Fibroblast of lung (primary cell): ENCODE data around the gene DLL4.

Experiments
- EZH2 ChIP-seq: IDR thresholded peaks from 2 replicates; pipeline ENCODE4 v1.5.1; 2012; ENCODE audit warnings: low read length, control low read depth, mild to moderate bottlenecking; ENCODE audit errors: missing control alignments
- TF ChIP-seq, protein P1 (sequence below), 2 donors: IDR thresholded peaks in 1 of 2; conservative IDR thresholded peaks in 1 of 2; 1 replicate in 1 of 2; 2 replicates in 1 of 2; pipeline ENCODE4 v1.5.1; 2011 to 2012; ENCODE audit warnings: low read length in 2 of 2, control low read depth in 1 of 2, inconsistent platforms in 1 of 2, low read depth in 1 of 2, mild to moderate bottlenecking in 1 of 2

DNA sequence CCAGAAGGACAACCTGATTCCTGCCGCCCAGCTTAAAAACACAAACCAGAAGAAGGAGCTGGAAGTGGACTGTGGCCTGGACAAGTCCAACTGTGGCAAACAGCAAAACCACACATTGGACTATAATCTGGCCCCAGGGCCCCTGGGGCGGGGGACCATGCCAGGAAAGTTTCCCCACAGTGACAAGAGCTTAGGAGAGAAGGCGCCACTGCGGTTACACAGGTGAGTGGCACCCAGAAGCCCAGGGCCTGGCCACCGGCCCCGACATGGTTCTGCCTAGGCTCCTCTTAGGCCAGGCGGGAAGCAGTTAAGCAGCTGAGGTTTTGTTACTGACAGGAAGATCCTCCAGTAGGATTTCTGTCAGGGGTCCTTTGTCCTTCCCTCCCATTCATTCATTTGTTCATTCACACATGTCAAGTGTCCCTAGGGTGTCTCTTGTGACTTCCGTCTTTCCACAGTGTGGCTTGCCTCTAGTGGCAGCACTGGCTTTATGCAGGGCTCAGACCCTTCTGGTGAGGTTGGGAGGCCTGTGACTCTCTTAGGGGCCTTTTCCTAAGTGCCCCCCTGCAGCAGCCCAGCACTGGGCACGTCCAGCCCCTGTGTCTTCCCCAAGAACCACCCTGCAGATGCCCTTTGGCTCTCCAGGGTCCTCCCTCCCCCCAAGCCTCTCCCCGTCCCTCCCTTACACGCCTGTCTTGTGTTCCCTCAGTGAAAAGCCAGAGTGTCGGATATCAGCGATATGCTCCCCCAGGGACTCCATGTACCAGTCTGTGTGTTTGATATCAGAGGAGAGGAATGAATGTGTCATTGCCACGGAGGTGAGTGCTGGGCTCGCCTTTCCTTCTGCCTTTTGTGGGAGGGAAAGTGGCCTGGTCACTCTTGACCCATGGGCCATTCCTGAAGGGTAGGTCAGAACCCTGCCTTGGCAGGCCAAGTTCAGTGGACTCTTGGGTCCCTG, 7.8 kb downstream of the DLL4 start:
- TF ChIP-seq, protein P1, sequence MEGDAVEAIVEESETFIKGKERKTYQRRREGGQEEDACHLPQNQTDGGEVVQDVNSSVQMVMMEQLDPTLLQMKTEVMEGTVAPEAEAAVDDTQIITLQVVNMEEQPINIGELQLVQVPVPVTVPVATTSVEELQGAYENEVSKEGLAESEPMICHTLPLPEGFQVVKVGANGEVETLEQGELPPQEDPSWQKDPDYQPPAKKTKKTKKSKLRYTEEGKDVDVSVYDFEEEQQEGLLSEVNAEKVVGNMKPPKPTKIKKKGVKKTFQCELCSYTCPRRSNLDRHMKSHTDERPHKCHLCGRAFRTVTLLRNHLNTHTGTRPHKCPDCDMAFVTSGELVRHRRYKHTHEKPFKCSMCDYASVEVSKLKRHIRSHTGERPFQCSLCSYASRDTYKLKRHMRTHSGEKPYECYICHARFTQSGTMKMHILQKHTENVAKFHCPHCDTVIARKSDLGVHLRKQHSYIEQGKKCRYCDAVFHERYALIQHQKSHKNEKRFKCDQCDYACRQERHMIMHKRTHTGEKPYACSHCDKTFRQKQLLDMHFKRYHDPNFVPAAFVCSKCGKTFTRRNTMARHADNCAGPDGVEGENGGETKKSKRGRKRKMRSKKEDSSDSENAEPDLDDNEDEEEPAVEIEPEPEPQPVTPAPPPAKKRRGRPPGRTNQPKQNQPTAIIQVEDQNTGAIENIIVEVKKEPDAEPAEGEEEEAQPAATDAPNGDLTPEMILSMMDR (conservative IDR thresholded peaks at IDR 0.05 in 1 of 2, IDR thresholded peaks at IDR 0.05 in 1 of 2; ENCODE audit: low read depth in 1 of 2, low read length in 2 of 2): no peak
- no peak for TF ChIP-seq EZH2
